WTC11 (cell line): ENCODE measurements around the gene TIE1. TPM values are rescaled to one million over a fixed set of nuclear protein-coding genes. Genes with fewer than 3 reads are reported as not detected.

ENCODE experiments used
- ATAC-seq: fragments of 200-7000 bp; cut with Tn5 transposase; 2 replicates; pipeline ENCODE4 v1.10.0; 2021; ENCODE audit warnings: mild to moderate bottlenecking, moderate library complexity
- CTCF ChIA-PET: fragments of 300-600 bp; sonication (Branson Sonifier 250); formaldehyde crosslinking; loops from one replicate; lab custom pipeline; 2021; ENCODE audit warnings: antibody characterized with exemption; lab: Charles Lee
- POLR2A ChIA-PET: fragments of 350-600 bp; sonication (Branson Sonifier 250); formaldehyde crosslinking; loops from one replicate; lab custom pipeline; 2021; ENCODE audit warnings: antibody characterized with exemption; lab: Charles Lee
- DNase-seq: peaks from one replicate; pipeline ENCODE4 v3.0.0; 2021; ENCODE audit warnings: low spot score
- H3K27ac Mint-ChIP-seq: 2 replicates; pipeline ENCODE4 v1.8.0; 2021; ENCODE audit warnings: mixed read lengths
- H3K27me3 Mint-ChIP-seq: 2 replicates; pipeline ENCODE4 v1.8.0; 2021; ENCODE audit warnings: low read depth, mild to moderate bottlenecking, moderate library complexity, mixed read lengths
- H3K36me3 Mint-ChIP-seq: 2 replicates; pipeline ENCODE4 v1.8.0; 2021; ENCODE audit warnings: mixed read lengths
- H3K4me1 Mint-ChIP-seq: 2 replicates; pipeline ENCODE4 v1.8.0; 2022; ENCODE audit warnings: mixed read lengths
- H3K4me3 Mint-ChIP-seq: 2 replicates; pipeline ENCODE4 v1.8.0; 2021; ENCODE audit warnings: mild to moderate bottlenecking, moderate library complexity, mixed read lengths
- H3K9me3 Mint-ChIP-seq: 2 replicates; pipeline ENCODE4 v1.8.0; 2021; ENCODE audit warnings: mixed read lengths
- ATF2 ChIP-seq: sonication (generic); formaldehyde crosslinking; IDR thresholded peaks from 2 replicates; pipeline ENCODE4 v1.8.1; 2022; ENCODE audit warnings: low read depth, missing genetic modification reagents, borderline replicate concordance
- CDX4 ChIP-seq: fragments of 250-450 bp; sonication (Bioruptor Pico); IDR thresholded peaks from 2 replicates; pipeline ENCODE4 v1.9.0; 2021; ENCODE audit warnings: moderate library complexity, mild to moderate bottlenecking, inconsistent platforms, borderline replicate concordance
- CREM ChIP-seq: sonication (generic); formaldehyde crosslinking; IDR thresholded peaks from 2 replicates; pipeline ENCODE4 v1.8.1; 2022; ENCODE audit warnings: mild to moderate bottlenecking, missing genetic modification reagents, moderate library complexity
- ERG ChIP-seq: fragments of 250-450 bp; sonication (Bioruptor Pico); IDR thresholded peaks from 2 replicates; pipeline ENCODE4 v1.8.0; 2021; ENCODE audit warnings: mild to moderate bottlenecking
- IRF2 ChIP-seq: sonication (generic); formaldehyde crosslinking; IDR thresholded peaks from 2 replicates; pipeline ENCODE4 v1.8.0; 2022; ENCODE audit warnings: low read depth, missing genetic modification reagents, borderline replicate concordance
- KAT7 ChIP-seq: sonication (generic); formaldehyde crosslinking; IDR thresholded peaks from 2 replicates; pipeline ENCODE4 v1.8.1; 2023; ENCODE audit warnings: missing genetic modification reagents, mild to moderate bottlenecking, borderline replicate concordance
- NFATC4 ChIP-seq: fragments of 250-450 bp; sonication (Bioruptor Pico); IDR thresholded peaks from 2 replicates; pipeline ENCODE4 v1.9.0; 2021; ENCODE audit warnings: mild to moderate bottlenecking
- PRDM15 ChIP-seq: sonication (generic); formaldehyde crosslinking; IDR thresholded peaks from 2 replicates; pipeline ENCODE4 v1.8.0; 2022; ENCODE audit warnings: missing genetic modification reagents
- PRRX2 ChIP-seq: fragments of 250-450 bp; sonication (Bioruptor Pico); IDR thresholded peaks from 2 replicates; pipeline ENCODE4 v1.8.0; 2021; ENCODE audit warnings: mild to moderate bottlenecking
- SMAD3 ChIP-seq: sonication (generic); formaldehyde crosslinking; IDR thresholded peaks from 2 replicates; pipeline ENCODE4 v1.8.0; 2022; ENCODE audit warnings: missing genetic modification reagents, mild to moderate bottlenecking, borderline replicate concordance
- TEAD1 ChIP-seq: sonication (generic); formaldehyde crosslinking; IDR thresholded peaks from 2 replicates; pipeline ENCODE4 v1.8.0; 2022; ENCODE audit warnings: mild to moderate bottlenecking, missing genetic modification reagents
- USF1 ChIP-seq: sonication (generic); formaldehyde crosslinking; IDR thresholded peaks from 2 replicates; pipeline ENCODE4 v1.8.0; 2022; ENCODE audit warnings: mild to moderate bottlenecking, missing genetic modification reagents
- ZMAT4 ChIP-seq: fragments of 250-450 bp; sonication (Bioruptor Pico); IDR thresholded peaks from 2 replicates; pipeline ENCODE4 v1.9.0; 2021; ENCODE audit warnings: mild to moderate bottlenecking
- ZNF121 ChIP-seq: sonication (generic); formaldehyde crosslinking; IDR thresholded peaks from 2 replicates; pipeline ENCODE4 v1.8.0; 2023; ENCODE audit warnings: missing genetic modification reagents
- ZNF138 ChIP-seq: sonication (generic); formaldehyde crosslinking; conservative IDR thresholded peaks from 2 replicates; pipeline ENCODE4 v1.8.1; 2022; ENCODE audit warnings: mild to moderate bottlenecking, moderate library complexity, missing genetic modification reagents
- ZNF232 ChIP-seq: sonication (generic); formaldehyde crosslinking; IDR thresholded peaks from 2 replicates; pipeline ENCODE4 v1.8.0; 2022; ENCODE audit warnings: mild to moderate bottlenecking, missing genetic modification reagents
- ZNF416 ChIP-seq: fragments of 250-450 bp; sonication (Bioruptor Pico); IDR thresholded peaks from 2 replicates; pipeline ENCODE4 v1.9.0; 2021; ENCODE audit warnings: mild to moderate bottlenecking, inconsistent platforms
- ZNF423 ChIP-seq: fragments of 250-450 bp; sonication (Bioruptor Pico); IDR thresholded peaks from 2 replicates; pipeline ENCODE4 v2.1.2; 2022; ENCODE audit warnings: mild to moderate bottlenecking, moderate library complexity
- ZNF532 ChIP-seq: fragments of 250-450 bp; sonication (Bioruptor Pico); IDR thresholded peaks from 2 replicates; pipeline ENCODE4 v1.9.0; 2021; ENCODE audit warnings: mild to moderate bottlenecking, borderline replicate concordance
- ZNF671 ChIP-seq: fragments of 250-450 bp; sonication (Bioruptor Pico); IDR thresholded peaks from 2 replicates; pipeline ENCODE4 v1.8.0; 2021; ENCODE audit warnings: mild to moderate bottlenecking
- total RNA-seq: library from RNA; stranded (reverse); gene quantifications from 3 replicates; pipeline ENCODE4 v1.2.3, GENCODE V29; 2021

Gene TIE1
- total RNA-seq, 1 experiment from 2014 or later: 2.5 TPM

- POLR2A ChIA-PET: no interaction called here
- no peak overlapping the region for H3K4me3 Mint-ChIP-seq
- H3K9me3 Mint-ChIP-seq: no peaks in the 10 kb centered on the region
- peaks cover 53% of the 10 kb centered on the region for H3K36me3 Mint-ChIP-seq
- H3K4me1 Mint-ChIP-seq: peaks cover 47% of the 10 kb centered on the region
- H3K27me3 Mint-ChIP-seq: no peaks in the 10 kb centered on the region
- CTCF ChIA-PET: interaction anchor here (1.5 kb wide), 1 partner anchor 50 kb away, joined by 7 read pairs; no protein-coding TSS in a partner anchor
- no peak for DNase-seq
- TF ChIP-seq ZNF232 (CRISPR knock-in tag) (no peak), ZNF423 (CRISPR knock-in tag) (no peak), ATF2 (CRISPR knock-in tag) (no peak), ERG (peak; percentile 14; the same call in 1 of the 2 replicates), ZMAT4 (CRISPR knock-in tag) (no peak), NFATC4 (CRISPR knock-in tag) (peak; percentile 79; the same call in 1 of the 2 replicates), ZNF671 (peak; percentile 53; the same call in 1 of the 2 replicates), PRDM15 (CRISPR knock-in tag) (no peak), USF1 (no peak), ZNF121 (no peak), KAT7 (CRISPR knock-in tag) (no peak), TEAD1 (CRISPR knock-in tag) (no peak), PRRX2 (CRISPR knock-in tag) (peak; percentile 18; the same call in 1 of the 2 replicates), ZNF138 (CRISPR knock-in tag) (no peak), CREM (CRISPR knock-in tag) (0 out of 2 replicates have a peak, but pooled peaks have one; percentile 8), ZNF416 (CRISPR knock-in tag) (peak; percentile 60; the same call in 1 of the 2 replicates), ZNF532 (CRISPR knock-in tag) (0 out of 2 replicates have a peak, but pooled peaks have one; percentile 30), CDX4 (CRISPR knock-in tag) (no peak), SMAD3 (no peak), IRF2 (CRISPR knock-in tag) (no peak)
- TF ChIP-seq, all 79 proteins: peak for 7
- ATAC-seq: no peak
- H3K27ac Mint-ChIP-seq: peak overlapping the region; percentile 34
Measured at GRCh38 chr1:43363935-43364525, 63.2 kb downstream of the TIE1 start.
